ENCODE measurements around the gene NPAS2. TPM values are rescaled to one million over a fixed set of nuclear protein-coding genes. Genes with fewer than 3 reads are reported as not detected.

The NPAS2 gene
- total and polyA plus RNA-seq, 2 donors: 3.0 to 5.4 TPM

DNA sequence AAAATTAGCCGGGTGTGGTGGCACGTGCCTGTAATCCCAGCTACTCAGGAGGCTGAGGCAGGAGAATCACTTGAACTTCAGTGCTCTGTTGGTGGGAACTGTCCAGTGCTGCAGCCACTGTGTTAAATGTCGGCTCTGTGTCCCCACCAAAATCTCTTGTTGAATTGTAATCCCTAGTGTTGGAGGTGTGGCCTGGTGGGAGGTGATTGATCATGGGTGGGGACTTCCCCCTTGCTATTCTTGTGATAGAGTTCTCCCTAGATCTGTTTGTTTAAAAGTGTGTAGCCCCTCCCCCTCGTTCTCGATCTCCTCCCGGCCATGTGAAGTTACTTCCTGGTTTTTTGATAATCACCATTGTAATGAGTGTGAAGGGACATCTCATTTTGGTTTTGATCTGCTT is 172.3 kb downstream of the NPAS2 start:
- Histone ChIP-seq H3K4me3 (ENCODE audit: low read length in 2 of 2) (no peak overlapping the region), H3K9me3 (ENCODE audit: control insufficient read depth in 2 of 2, insufficient read depth in 1 of 2, low read length in 1 of 2) (no peaks in the 10 kb centered on the region), H3K4me1 (ENCODE audit: control insufficient read depth in 2 of 2, insufficient read depth in 2 of 2, low read length in 2 of 2) (peaks cover 0 to 3% of the 10 kb centered on the region in 2 donors), H3K27me3 (ENCODE audit: control insufficient read depth in 2 of 2, insufficient read depth in 1 of 2, low read length in 1 of 2) (no peaks in the 10 kb centered on the region), H3K36me3 (ENCODE audit: control insufficient read depth in 2 of 2, insufficient read depth in 2 of 2, low read length in 1 of 2) (peaks cover 0 to 2% of the 10 kb centered on the region in 2 donors), H3K27ac (ENCODE audit: low read depth in 1 of 2, low read length in 1 of 2) (no peak overlapping the region)
- WGBS: 81% methylated on average over 6 of the region's 6 CpGs
- no peak for DNase-seq (ENCODE audit: low read depth in 6 of 9, low spot score in 9 of 9)

GRCh38 chr2:100993294-100993693 is 173.4 kb downstream of the NPAS2 start:
- Histone ChIP-seq H3K4me1 (ENCODE audit: control insufficient read depth in 2 of 2, insufficient read depth in 2 of 2, low read length in 2 of 2) (peaks cover 0 to 3% of the 10 kb centered on the region in 2 donors), H3K27ac (ENCODE audit: low read depth in 1 of 2, low read length in 1 of 2) (no peak overlapping the region), H3K36me3 (ENCODE audit: control insufficient read depth in 2 of 2, insufficient read depth in 2 of 2, low read length in 1 of 2) (no peaks in the 10 kb centered on the region), H3K4me3 (ENCODE audit: low read length in 2 of 2) (no peak overlapping the region), H3K9me3 (ENCODE audit: control insufficient read depth in 2 of 2, insufficient read depth in 1 of 2, low read length in 1 of 2) (no peaks in the 10 kb centered on the region), H3K27me3 (ENCODE audit: control insufficient read depth in 2 of 2, insufficient read depth in 1 of 2, low read length in 1 of 2) (no peaks in the 10 kb centered on the region)
- DNase-seq (ENCODE audit: low read depth in 6 of 9, low spot score in 9 of 9): no peak
- WGBS: 96% methylated on average over 17 of the region's 17 CpGs

- Histone ChIP-seq H3K4me3 (ENCODE audit: low read length in 2 of 2) (no peak overlapping the region), H3K27ac (ENCODE audit: low read depth in 1 of 2, low read length in 1 of 2) (no peak overlapping the region), H3K4me1 (ENCODE audit: control insufficient read depth in 2 of 2, insufficient read depth in 2 of 2, low read length in 2 of 2) (peaks cover 0 to 3% of the 10 kb centered on the region in 2 donors), H3K9me3 (ENCODE audit: control insufficient read depth in 2 of 2, insufficient read depth in 1 of 2, low read length in 1 of 2) (no peaks in the 10 kb centered on the region), H3K36me3 (ENCODE audit: control insufficient read depth in 2 of 2, insufficient read depth in 2 of 2, low read length in 1 of 2) (no peaks in the 10 kb centered on the region), H3K27me3 (ENCODE audit: control insufficient read depth in 2 of 2, insufficient read depth in 1 of 2, low read length in 1 of 2) (peaks cover 0 to 3% of the 10 kb centered on the region in 2 donors)
- no peak for DNase-seq (ENCODE audit: low read depth in 6 of 9, low spot score in 9 of 9)
- WGBS: 95% methylated on average over 28 of the region's 28 CpGs
Observed at GRCh38 chr2:100995309-100996075, 175.6 kb downstream of the NPAS2 start.

DNA sequence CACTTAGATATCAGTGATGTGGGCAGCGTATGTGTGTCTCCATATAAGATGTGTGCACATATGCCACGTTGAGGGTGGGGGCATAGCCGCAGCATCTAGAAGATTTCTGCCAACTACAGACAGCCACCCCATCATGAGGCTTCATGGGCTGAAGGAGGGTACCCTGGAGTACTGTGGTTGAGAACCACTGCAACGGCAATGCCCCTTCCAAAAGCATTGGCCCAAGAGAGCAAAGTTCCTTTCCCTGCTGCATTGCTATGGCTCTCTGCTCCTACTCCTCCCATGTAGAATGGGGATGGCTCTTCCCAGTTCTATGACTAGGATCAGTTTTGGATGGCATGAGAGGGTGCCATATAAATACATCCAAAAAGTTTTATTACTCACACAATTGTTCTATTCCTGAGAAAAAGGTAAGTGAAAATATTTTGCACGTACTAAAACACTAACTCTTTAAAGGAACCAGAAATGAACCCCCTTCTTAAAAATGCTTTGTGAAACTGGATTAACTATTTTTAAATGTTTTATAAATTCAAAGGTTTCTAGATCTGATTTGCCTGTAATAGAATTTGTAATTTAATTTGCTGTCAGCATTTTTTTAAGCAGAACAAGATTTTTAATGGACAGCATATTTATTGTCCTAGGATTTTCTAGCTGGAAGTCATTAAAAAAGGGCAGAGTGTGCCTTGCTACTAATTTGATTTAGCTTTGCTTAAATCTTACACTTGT is 177.7 kb downstream of the NPAS2 start:
- 96% methylated on average over 5 of the region's 5 CpGs for WGBS

GRCh38 chr2:100998235-100998573 is 178.3 kb downstream of the NPAS2 start:
- no peaks in the 10 kb centered on the region for H3K36me3 ChIP-seq (ENCODE audit: control insufficient read depth in 2 of 2, insufficient read depth in 2 of 2, low read length in 1 of 2)
- WGBS: 96% methylated on average over 6 of the region's 6 CpGs
- peaks cover 0 to 3% of the 10 kb centered on the region in 2 donors for H3K27me3 ChIP-seq (ENCODE audit: control insufficient read depth in 2 of 2, insufficient read depth in 1 of 2, low read length in 1 of 2)
- peaks cover 0 to 14% of the 10 kb centered on the region in 2 donors for H3K4me1 ChIP-seq (ENCODE audit: control insufficient read depth in 2 of 2, insufficient read depth in 2 of 2, low read length in 2 of 2)
- H3K4me3 ChIP-seq (ENCODE audit: low read length in 2 of 2): no peak overlapping the region
- no peak for DNase-seq (ENCODE audit: low read depth in 6 of 9, low spot score in 9 of 9)
- no peak overlapping the region for H3K27ac ChIP-seq (ENCODE audit: low read depth in 1 of 2, low read length in 1 of 2)
- H3K9me3 ChIP-seq (ENCODE audit: control insufficient read depth in 2 of 2, insufficient read depth in 1 of 2, low read length in 1 of 2): no peaks in the 10 kb centered on the region

More for the DNA sequence above, 177.7 kb downstream of the NPAS2 start:
- H3K4me1 ChIP-seq (ENCODE audit: control insufficient read depth in 2 of 2, insufficient read depth in 2 of 2, low read length in 2 of 2): peaks cover 0 to 9% of the 10 kb centered on the region in 2 donors
- H3K36me3 ChIP-seq (ENCODE audit: control insufficient read depth in 2 of 2, insufficient read depth in 2 of 2, low read length in 1 of 2): no peaks in the 10 kb centered on the region
- H3K27me3 ChIP-seq (ENCODE audit: control insufficient read depth in 2 of 2, insufficient read depth in 1 of 2, low read length in 1 of 2): peaks cover 0 to 3% of the 10 kb centered on the region in 2 donors
- DNase-seq (ENCODE audit: low read depth in 6 of 9, low spot score in 9 of 9): no peak
- no peak overlapping the region for H3K27ac ChIP-seq (ENCODE audit: low read depth in 1 of 2, low read length in 1 of 2)
- H3K4me3 ChIP-seq (ENCODE audit: low read length in 2 of 2): no peak overlapping the region
- H3K9me3 ChIP-seq (ENCODE audit: control insufficient read depth in 2 of 2, insufficient read depth in 1 of 2, low read length in 1 of 2): no peaks in the 10 kb centered on the region

GRCh38 chr2:100999995-101000394 is 180.1 kb downstream of the NPAS2 start:
- H3K27ac ChIP-seq (ENCODE audit: low read depth in 1 of 2, low read length in 1 of 2): no peak overlapping the region
- 95% methylated on average over 2 of the region's 2 CpGs for WGBS
- peaks cover 0 to 3% of the 10 kb centered on the region in 2 donors for H3K27me3 ChIP-seq (ENCODE audit: control insufficient read depth in 2 of 2, insufficient read depth in 1 of 2, low read length in 1 of 2)
- peaks cover 15 to 17% of the 10 kb centered on the region in 2 donors for H3K36me3 ChIP-seq (ENCODE audit: control insufficient read depth in 2 of 2, insufficient read depth in 2 of 2, low read length in 1 of 2)
- H3K4me1 ChIP-seq (ENCODE audit: control insufficient read depth in 2 of 2, insufficient read depth in 2 of 2, low read length in 2 of 2): peaks cover 4 to 27% of the 10 kb centered on the region in 2 donors
- H3K4me3 ChIP-seq (ENCODE audit: low read length in 2 of 2): no peak overlapping the region
- H3K9me3 ChIP-seq (ENCODE audit: control insufficient read depth in 2 of 2, insufficient read depth in 1 of 2, low read length in 1 of 2): no peaks in the 10 kb centered on the region
- no peak for DNase-seq (ENCODE audit: low read depth in 6 of 9, low spot score in 9 of 9)

- WGBS: 11% methylated on average over 59 of the region's 59 CpGs
- H3K27ac ChIP-seq (ENCODE audit: low read depth in 1 of 2, low read length in 1 of 2): peak within 1 kb of the TSS; percentile 86
- DNase-seq (ENCODE audit: low read depth in 6 of 9, low spot score in 9 of 9): peak; percentile 90 to 98 (median 95)
- H3K4me1 ChIP-seq (ENCODE audit: control insufficient read depth in 2 of 2, insufficient read depth in 2 of 2, low read length in 2 of 2): peaks cover 4 to 28% of the 10 kb centered on the region in 2 donors
- H3K9me3 ChIP-seq (ENCODE audit: control insufficient read depth in 2 of 2, insufficient read depth in 1 of 2, low read length in 1 of 2): no peaks in the 10 kb centered on the region
- H3K4me3 ChIP-seq (ENCODE audit: low read length in 2 of 2): peak within 1 kb of the TSS; percentile 80 to 98
- peaks cover 0 to 3% of the 10 kb centered on the region in 2 donors for H3K27me3 ChIP-seq (ENCODE audit: control insufficient read depth in 2 of 2, insufficient read depth in 1 of 2, low read length in 1 of 2)
- H3K36me3 ChIP-seq (ENCODE audit: control insufficient read depth in 2 of 2, insufficient read depth in 2 of 2, low read length in 1 of 2): peaks cover 30 to 36% of the 10 kb centered on the region in 2 donors
Observed at GRCh38 chr2:101001691-101002561, 182.0 kb downstream of the NPAS2 start, which contains the start of gene RPL31. TSS of gene RPL31 (plus strand) at chr2:101002289. CDS start at chr2:101002702, 413 bp downstream.

- H3K36me3 ChIP-seq (ENCODE audit: control insufficient read depth in 2 of 2, insufficient read depth in 2 of 2, low read length in 1 of 2): peaks cover 37 to 44% of the 10 kb centered on the region in 2 donors
- peaks cover 4 to 28% of the 10 kb centered on the region in 2 donors for H3K4me1 ChIP-seq (ENCODE audit: control insufficient read depth in 2 of 2, insufficient read depth in 2 of 2, low read length in 2 of 2)
- H3K27me3 ChIP-seq (ENCODE audit: control insufficient read depth in 2 of 2, insufficient read depth in 1 of 2, low read length in 1 of 2): peaks cover 0 to 3% of the 10 kb centered on the region in 2 donors
- no peak for DNase-seq (ENCODE audit: low read depth in 6 of 9, low spot score in 9 of 9)
- H3K9me3 ChIP-seq (ENCODE audit: control insufficient read depth in 2 of 2, insufficient read depth in 1 of 2, low read length in 1 of 2): no peaks in the 10 kb centered on the region
- H3K4me3 ChIP-seq (ENCODE audit: low read length in 2 of 2): peak overlapping the region; percentile 80 to 98
- H3K27ac ChIP-seq (ENCODE audit: low read depth in 1 of 2, low read length in 1 of 2): peak overlapping the region; percentile 86
- WGBS: 4% methylated on average over 26 of the region's 26 CpGs
Observed at GRCh38 chr2:101002562-101003277, 182.8 kb downstream of the NPAS2 start.
